Stimulated activated CD4-positive, alpha-beta T cell treated with anti-CD3 and anti-CD28 coated beads, Interleukin-2, amount 100 ng/mL, for 4 hours (primary cell): ENCODE data around the gene EHF.

Source experiments
- DNase-seq: peaks from one replicate; pipeline ENCODE4 v3.0.0-alpha.2; 2020; ENCODE audit warnings: low read depth

Gene EHF

DNA sequence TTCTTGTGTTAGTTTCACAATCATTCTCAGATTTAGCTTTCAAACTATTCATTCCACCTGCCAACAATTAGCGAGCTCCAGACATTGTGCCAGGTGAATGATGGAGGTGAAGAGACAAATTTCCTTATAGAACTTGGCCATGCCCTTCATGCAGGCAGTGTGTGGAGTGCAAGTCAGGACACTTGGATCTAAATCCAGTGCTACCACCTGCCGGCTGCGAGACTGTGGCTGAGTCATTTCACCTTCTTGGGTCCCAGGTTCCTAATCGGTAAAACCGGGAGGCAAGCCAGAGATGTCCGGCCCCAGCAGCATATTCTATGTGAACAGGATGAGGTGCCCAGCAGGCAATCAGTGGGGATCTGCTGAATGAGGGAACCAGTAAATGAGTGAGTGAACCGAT lies 18.6 kb upstream of the EHF start:
- DNase-seq = no peak

DNA sequence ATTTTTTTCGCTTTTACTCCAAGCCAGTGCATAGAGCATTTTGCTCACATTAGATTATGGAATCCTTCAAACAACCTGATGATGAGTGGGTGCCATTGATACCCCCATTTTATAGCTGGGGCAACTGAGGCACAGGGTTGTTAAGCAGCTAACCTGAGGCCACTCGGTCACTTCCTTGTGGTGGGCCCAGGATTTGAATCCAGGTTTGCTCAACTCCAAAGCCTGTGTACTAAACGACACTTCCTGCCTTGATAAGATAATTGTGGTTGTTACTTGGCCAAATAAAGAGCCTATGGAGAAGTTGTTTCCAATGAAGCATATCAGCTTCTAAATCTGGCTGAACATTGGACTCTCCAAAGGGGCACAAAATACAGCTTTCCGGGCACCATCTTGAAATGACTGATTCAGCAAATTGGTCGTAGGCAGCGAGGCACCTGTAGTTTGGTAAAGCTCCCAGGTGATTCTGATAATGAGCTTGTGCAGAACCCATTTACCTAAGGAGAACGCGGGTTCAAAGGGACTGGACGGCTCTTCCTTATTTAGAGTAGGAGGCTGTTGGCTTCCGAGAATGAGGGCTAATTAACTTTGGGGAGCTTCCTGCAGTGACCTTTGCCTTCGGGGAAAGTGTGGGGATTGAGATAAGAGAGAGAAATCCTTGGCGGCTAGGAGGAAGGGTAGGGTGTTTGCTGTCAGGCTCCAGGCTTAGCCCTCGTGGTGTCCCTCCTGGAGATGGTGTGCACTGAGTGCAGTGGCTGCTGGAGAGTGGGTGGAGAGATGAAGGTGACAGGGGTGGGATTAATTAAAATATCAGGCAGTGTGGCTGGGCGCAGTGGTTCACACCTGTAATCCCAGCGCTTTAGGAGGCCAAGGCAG lies 17.5 kb upstream of the EHF start:
- no peak for DNase-seq

DNA sequence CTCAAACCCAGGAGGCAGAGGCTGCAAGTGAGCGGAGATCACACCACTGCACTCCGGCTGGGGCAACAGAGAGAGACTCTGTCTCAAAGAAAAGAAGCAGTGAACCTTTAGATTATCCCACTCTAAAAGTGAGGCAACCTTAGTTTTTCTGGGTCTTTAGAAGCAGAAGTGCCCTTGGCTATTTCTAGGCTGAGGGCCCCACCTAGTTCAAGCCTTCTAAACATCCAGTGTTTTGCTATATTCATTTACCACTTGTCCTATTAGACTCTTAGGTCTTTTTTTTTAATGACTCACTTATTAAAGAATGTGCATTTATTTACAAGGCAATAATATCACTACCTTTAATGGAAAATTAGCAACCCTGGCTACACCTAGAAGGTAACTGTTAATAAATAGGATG lies 16.7 kb upstream of the EHF start:
- DNase-seq = no peak

DNA sequence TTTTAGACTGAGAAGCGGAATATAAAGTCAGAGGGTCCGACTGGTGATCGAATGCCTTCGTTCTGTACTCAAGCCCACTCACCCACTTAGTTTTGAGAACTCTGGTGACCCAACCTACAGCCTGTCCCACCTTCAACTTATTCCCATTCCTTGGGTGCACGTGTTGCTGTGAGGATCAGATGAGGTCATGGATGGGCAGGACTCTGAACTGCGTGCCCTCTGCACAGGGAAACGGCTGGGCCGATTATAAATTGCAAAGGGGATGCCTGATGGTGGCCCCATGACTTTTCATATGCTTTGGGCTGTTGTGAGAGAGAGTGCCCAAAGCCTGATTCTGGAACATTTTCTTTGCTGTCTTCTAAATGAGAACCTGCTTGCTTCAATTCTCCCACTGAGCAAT lies 16.0 kb upstream of the EHF start:
- no peak for DNase-seq

DNA sequence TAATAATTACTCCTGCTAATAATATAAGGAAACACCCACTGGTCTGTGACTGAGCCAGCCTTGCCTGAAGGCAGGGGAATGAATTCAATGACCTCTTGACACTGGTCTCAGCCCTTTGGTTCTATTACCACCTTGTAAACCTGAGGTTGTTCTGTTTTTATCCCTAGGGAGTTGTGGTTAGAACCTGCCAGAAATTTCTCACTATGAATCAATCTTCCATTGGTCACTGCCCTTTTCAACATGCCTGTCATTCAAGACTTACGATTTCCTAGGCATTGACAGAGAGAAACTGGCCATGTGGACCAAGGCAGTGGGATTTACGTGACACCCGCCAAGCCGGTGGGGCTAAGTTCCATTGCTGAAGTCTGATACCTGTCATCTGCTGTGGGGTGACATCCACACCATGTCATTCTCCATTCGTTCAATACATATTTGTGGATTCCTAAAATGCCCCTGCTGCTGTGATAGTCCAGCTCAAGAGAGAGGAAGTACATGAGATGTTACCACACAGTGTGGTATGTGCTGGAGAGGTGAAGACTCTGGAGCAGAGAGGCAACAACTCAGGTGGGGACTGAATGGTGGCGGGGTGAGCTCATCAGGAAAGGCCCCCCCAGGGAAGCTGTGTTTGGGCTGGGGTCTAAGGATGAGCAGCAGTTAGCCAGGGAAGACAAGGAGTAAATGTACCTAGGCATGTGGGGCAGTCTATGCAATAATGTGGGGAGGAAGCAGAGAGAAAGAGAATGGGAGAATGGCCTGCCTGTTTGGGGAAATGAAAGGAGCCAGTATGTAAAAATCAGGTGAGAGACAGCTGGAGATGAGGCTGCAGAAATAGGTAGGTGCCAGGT lies 15.2 kb upstream of the EHF start:
- no peak for DNase-seq

DNA sequence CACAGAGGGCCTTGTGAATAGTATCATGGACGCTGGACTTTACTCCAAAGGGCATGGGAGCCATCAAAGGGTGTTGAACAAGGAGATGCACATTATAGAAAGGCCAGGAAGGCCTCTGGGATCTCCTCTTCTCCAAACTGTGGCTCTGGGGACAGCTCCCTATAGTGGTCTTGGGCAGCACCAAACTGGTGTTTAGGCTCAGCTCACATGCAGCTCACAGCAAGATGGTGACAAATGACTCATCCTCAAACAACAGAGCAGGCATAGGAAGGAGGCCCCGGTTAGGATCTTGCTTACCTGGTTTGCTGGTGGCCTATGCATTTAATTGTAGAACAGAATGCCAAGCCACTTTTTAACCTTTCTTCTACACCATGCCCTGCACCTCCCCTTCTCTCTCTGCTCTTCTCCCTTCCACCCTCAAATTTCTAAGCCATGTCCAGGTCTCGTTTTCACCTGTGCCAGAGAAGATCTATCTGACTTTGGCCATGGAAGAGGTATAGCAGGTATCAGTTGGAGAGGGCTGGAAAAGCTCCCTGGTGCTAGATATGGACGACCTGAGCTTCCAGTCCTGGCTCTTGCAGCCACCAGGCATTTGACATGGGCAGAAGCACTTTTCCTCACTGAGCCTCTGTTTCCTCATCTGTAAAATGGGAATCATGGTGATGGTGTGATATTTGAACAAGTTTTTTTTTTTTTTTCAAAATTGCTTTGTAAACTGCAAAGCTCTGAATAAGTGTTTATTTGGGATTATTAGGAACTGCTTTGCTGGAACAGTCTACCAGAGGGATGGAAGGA lies 14.4 kb upstream of the EHF start:
- no peak for DNase-seq

DNA sequence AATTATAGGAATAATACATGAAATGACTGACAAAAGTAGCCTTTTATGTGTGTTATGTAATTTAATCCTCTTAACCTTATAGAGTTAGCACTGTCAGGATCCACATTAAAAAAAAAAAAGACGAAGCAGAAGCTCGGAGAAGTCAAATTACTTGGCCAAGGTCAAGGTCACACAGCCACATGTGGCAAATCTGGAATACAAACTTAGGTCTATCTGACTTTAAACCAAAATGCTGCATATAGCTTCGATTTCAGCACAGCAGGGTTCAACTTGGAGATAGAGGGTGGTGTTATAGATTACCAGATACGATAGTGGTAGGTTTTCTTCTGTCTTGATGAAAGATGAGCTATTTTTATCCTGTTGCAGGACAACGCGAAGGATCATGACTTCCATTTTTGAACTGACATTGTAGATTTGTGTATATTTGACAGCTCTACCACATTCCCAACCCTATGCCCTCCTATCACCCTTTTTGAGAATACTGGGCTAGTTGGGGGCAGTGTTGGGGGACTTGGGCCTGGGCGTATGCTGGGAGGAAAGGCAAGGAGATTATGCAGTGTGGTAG lies 11.6 kb upstream of the EHF start:
- DNase-seq = no peak

DNA sequence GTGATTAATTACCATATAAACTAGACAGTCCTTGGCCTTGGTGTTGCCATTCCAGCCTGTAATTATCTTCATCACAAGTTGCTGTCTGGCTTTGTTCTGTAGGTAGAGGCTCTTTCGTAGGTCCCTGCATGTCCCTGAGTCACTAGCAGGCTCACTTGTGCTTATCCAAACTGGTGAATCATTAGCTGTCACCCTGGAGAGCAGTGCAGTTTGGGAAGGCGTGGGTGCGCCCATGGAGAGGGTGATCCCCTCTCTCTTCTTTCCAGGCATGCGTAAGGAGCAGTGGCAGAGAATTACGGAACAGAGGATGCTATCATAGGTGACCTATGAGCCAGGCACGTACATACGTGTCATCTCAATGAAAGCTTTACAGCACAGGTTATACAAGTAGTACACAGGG lies 11.0 kb upstream of the EHF start:
- DNase-seq = no peak

DNA sequence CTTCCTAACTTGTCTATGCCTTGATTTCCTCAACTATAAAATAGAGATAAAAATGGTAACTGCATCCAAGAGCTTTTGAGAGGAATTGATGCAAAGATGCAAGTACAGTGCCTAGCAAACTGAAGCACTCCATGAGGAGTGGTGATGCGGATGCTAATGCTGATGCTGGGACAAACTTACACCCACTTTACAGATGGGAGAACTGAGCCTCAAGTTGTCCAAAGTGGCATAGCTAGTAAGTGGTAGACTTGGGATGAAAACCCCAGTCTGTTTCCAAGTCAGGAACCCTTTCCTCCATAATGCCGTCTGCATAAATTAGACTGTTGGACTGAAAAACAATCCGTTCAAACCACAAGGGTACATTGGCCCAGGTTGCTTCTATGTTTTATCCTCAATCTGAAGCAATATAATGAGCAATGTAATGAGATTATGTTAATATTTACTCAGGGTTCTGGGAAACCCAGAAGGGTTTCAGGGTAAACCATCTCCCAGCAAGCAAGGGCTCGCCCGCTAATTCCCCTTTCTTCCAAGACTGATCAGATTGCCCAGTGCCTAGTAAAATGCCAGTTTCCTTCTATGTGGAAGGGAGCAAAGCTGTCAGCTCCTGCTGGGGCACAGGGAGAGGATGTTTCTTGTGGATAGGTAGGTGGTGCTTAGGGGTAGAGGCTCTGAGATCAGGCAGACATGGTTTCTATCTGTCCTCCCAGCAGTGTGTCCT lies 10.4 kb upstream of the EHF start:
- DNase-seq = no peak

DNA sequence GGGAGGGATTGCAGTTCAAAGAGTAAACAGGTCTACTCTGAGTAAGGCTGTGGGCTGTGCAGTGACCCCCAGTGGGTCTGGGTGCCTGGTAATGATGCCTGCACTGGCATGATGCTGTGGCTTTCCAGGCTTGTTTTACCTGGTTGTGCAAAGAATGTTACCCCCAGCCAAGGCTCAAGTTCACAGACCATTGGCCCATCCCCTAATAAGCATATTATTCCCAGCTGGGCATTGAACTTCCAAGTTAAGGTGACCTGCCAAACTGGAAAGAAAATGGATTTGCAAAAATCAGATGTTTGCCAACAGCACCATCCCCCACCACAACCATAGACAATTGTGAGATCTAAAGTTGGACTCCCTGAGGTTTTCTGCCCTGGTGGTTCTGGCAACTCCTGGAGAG lies 7.9 kb upstream of the EHF start:
- DNase-seq = no peak

DNA sequence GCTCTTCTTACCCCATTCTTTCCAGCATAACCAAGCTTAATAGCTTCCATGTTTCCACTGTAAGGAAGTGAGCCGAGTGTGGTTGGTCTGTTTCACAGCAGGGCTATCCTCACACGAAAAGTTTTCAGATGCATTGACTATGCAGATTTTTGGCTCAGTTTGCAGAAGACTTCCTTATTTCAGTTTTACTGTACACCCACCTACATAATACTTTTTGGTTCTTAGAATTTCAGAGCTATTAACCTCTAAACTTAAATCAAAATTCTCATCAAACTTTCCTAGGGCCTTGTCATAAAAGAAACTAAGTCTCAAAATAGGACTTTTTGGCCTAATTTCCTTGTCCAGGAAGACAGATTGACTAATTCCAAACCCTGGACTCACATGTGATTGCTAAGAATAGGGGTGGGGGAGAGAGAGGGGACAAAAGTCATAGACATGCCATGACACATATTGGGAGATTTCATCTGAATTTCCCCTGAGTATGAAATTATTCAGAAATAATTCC lies 7.3 kb upstream of the EHF start:
- no peak for DNase-seq

DNA sequence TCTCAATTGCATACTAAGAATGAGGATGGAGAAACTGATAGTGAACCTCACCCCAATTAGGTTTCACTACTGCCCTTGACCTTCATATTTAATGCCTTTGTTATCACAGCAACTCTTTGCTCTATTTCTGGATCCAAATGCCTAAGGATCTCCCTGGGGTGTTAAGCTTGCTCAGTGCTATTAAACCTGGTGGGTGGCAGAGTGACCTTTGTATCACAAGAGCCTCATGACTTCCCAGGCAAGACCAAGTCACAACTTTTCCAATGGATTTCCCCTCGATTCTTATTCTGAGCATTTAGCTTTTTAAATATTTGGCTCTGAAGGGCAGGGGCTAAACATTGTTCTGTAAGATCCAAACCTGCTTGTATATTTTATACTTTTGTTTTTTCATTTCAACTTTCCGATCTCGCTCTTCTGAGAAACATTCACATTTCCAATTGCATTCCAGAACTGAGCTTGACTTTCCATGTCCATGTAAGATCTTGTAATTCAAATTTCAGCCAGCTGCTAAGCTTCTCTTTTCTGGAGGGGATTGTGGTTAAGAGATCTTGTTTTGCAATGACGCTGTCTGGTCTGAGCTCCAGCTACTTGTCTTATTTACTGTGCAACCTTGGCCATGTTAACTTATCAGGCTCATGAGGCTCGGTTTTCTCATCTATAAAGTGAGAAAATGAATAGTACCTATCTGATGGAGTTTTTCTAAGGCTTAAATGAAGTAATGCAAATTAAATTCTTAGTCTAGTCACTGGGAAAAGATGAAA lies 6.4 kb upstream of the EHF start:
- DNase-seq = no peak

DNA sequence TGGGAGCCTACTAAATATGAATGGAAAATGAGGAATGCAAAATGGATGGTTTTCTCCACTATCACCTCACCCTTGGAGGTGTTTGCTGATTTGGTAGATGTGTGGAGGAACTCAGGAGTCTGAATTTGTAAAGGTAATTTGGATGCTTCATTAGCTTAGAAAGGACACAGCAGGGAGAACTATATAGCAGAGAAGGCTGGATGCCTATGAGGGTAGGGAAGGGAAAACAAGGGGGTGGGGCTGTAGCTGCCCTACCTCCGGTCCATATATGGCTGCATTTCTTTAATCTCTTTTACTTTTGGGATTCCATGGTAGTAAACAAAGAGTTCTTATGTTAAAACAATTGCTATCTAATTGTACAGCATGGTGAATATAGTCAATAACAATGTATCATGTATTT lies 4.8 kb upstream of the EHF start:
- DNase-seq = no peak

DNA sequence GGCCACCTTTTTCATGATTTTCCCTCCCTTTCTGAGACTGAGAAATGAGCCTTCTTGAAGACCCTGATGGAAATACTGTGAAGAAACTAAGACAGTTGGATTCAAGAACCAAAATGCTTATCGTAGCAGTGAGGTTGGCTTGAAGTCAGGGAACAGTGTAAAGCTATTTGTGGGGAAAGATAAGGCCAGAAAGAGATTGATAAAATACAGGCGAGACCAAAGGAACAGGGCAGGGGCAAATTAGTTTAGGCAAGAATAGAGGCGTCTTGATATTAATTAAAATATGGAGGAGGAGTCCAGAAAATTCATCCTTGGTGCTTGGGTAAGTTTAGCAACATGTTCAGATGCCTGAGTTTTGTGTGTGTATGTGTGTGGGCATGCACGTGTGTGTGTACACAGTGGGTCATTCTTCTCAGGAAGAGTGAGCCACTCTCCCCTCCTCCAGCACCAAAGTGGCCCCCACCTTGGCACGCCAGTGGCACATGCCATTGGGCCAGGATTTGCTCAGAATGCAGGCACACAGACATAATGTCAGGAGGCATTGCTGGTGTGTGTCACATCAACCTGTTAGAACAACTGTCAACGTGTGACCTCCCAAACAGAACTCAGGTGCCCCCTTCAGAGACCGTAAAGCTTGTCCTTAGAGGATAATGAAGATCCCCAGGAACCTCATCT lies 3.9 kb upstream of the EHF start:
- DNase-seq = no peak

DNA sequence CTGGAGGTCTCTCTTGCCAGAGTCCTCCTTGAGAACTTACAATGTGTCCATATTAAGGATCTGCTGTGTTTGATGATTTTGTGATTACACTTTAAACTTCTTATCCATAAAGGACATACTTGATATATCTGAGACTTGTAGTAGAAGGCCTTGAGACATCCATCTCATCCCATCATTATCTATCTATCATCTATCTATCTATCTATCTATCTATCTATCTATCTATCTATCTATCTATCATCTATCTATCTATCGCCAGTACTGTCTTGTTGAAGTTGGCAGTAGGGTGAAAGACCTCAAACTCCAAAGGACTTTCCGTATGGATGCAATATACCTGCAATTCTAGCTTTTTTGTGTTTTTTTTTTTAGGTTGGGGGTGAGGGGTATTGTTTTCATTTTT lies 2.5 kb upstream of the EHF start:
- no peak for DNase-seq

DNA sequence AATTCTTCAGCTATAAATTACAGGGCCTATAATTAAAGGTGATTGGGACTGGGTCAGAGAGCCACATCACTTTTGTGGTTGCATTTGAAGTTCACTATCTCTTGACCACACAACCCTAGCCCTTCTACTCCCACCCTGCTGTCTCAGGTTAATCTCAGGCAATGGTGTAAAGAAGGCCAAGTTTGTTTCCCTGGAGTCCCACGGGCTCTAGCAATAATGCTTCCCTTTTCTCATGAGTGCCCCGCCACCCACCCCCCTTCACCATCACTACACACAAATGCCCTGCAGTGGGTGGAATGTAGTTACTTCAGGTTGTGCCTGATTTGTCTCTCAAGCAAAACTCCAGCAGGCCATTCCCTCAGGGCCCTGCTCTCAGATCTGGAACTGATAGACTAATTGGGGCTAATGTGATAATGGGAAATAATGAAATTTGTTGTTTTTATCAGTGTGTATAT lies 1.8 kb upstream of the EHF start:
- DNase-seq = no peak

DNA sequence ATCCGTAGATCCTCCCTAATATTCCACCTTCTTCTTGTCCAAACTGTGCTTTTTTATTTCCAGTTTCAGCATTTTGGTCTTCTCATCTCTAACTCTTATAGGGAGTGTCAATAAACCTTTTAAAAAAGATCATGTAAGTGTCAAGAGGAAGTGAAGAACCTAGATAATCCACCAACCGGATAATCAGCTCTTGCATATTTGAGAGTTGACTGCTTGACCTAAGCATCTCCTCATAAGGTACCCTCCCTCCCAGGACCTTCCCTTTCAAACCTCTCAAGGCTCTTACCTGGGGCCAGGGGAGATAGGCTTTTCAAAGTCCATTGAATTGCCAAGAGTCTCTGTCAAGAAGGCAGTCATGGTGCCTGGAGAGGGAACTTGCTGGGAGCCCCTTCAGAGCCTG lies 691 bp upstream of the EHF start:
- DNase-seq = no peak

DNA sequence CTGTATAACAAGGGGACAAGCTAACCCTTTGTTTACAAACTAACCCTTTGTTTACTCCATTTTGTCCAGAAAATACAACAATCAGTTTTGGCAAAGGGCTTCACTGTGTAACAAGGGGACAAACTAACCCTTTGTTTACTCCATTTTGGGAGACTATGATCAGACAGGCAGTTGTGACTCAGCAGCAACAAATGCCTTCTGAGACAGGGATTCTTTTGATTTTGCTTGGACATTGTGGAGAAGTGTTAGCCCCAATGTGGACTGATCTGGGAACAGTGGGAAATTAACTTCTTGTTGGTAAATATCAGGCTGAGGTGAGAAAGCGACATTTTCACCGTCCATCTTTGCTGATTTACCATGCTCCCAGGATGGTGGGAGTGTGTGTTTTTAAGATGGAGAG lies 983 bp downstream of the EHF start:
- DNase-seq = no peak

DNA sequence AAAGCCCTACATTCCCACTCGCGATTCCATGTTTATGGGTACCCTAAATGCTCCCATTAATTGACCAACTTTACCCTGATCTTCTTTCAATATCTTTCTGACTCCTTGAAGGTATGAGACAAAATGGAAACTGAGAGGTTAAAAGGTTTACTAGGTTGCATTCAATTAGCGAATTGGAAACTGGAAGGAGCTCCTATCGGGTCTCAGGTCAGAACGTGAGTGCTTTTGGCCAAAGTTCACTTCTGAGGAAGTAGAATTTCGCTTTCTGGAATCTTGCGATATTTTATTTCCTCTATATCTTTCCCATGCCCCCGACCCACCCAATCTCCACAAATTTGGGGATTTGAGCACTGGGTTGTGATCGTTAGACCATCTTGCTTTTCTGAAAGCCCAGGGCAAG lies 2.6 kb downstream of the EHF start:
- DNase-seq = no peak

DNA sequence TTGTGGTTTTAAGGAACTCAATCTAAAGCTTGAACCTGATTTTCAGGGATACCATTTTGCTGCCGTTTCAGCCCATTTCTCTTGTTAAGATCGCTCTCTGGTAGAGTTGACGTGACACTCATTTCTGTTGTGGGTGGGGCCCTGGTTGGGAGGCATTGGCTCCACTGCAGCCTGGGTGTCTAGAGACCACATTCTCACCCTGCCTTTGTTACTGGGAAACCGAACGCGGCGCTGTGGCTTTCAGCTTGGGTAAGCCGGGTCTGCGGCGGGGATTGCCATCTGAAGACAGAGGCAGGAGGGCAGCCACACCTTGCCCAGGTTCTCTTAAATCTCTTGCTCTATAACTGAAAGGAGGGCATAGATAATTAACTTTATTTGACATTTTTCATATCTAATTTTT lies 3.2 kb downstream of the EHF start:
- no peak for DNase-seq
